Medulla oblongata (tissue), 1 donor: Measurements from ENCODE around the gene C5AR2.
"Not testable (repeated sequence)": the region's sequence is repeated elsewhere in the genome, so short reads cannot be mapped to it uniquely, and the experiment has no call there.

Source experiments
- DNase-seq: peaks from one replicate; pipeline ENCODE4 v3.0.0-alpha.2; 2015; ENCODE audit errors: extremely low spot score

C5AR2 gene

DNA sequence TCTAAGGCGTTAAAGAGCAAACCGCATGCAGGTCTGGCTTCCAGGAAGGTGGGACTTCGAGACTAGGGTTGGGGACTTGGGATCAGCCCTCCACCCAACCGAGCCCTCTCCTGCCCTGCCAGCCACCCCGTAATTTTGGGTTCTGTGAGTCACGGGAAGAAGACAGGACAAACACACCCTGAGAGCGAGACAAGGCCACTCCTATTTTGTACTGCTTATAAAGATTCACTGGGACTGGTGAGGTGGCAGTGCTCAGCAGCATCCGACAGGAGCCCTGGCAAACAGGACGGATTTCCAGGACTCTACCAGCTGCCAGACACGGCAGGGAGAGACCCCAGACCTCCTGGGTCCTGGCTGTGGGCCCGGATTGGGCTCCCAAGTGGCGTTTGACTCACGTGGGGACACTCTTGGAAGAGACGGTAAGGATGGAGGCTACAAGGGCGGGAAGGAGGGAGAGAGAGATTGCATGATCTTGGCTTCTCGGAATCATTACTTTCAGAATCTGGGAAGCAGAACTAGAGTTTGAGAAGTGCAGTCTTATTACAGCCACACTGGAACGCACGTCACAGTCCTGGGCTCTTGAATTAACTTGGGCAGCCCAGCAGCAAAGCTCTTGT is at the start of gene C5AR2:
C5AR2 (plus strand) TSS at position 245 of the 617 bp plus-strand sequence. CDS start 8,625 bp downstream, outside the sequence.
- peak; percentile 59 for DNase-seq

DNA sequence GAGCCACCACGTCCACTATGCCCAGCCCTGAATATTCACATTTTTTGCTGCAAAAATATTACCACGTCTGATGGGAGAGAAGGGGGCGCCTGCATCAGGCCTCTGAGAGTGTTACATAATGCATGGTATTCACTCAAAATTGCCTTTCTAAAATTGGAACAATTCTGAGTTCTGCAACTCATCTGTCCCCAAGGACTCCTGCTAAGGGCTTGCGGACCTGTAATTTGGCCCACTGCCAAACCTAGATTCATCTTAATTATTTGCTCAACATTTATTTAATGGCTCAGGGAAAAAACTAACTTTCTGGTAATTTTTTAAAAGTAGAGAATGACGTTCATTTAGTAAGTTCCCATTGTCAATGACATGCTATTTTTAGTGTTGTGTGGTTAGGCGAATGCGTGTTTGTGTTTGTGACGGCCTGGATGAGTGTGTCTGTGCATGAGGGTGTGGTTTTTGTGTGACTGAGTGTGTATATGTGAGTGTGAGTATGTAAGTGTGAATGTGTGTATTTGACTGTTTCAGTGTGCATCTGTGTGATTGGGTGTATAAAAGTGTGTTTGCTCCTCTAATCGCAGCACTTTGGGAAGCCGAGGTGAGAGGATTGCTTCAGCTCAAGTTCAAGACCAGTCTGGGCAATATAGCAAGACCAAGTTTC is 48.4 kb upstream of the C5AR2 start:
- no peak for DNase-seq

DNA sequence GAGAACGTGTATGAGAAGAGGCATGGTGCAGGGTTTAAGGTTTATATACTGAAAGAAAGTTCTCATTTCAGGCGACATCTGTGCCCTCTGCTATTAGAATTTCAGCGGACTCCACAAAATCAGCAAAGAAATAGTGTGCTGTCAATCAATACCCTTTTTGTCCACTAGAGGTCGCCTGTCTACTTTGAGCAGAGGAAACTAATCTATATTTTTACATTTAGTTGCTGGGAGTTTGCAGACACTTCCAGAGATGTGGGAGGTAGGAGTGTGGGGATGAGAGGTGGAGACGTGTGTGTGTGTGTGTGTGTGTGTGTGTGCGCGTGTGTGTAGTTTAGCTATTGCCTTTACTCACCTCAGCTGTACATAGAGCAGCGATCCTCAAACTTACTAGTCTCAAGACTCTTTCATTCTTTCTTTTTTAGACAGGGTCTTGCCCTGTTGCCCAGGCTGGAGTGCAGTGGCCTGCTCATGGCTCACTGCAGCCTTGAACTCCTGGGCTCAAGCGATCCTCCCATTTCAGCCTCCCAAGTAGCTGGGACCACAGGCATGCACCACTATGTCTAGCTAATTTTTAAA is 47.6 kb upstream of the C5AR2 start:
- peak; percentile 68 for DNase-seq

DNA sequence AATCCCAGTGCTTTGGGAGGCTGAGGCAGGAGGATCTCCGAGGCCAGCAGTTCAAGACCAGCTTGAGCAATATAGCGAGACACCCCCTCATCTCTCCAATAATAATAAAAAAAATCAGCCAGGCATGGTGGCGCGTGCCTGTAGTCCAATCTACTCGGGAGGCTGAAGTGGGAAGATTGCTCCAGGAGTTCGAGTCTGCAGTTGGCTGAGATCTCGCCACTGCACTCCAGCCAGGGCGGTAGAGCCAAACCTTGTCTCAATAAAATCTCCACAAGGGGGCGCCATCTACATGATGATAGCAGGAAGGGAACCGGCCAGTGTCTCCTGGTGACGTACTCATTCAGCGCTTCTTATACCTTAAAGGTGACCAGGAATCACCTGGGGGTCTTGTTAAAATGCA is 35.9 kb upstream of the C5AR2 start:
- DNase-seq, result peak; percentile 91

DNA sequence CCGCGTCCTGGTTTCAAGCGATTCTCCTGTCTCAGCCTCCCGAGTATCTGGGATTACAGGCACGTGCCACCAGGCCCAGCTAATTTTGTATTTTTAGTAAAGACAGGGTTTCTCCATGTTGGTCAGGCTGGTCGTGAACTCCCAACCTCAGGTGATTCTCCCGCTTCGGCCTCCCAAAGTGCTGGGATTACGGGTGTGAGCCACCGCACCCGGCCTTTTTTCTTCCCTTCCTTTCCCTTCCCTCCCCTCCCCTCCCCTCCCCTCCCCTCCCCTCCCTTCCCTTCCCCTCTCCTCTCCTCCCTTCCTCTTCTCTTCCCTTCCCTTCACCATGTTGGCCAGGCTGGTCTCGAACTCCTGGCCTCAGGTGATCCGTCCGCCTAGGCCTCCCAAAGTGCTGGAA is 31.1 kb upstream of the C5AR2 start:
- DNase-seq, result not testable (repeated sequence)

DNA sequence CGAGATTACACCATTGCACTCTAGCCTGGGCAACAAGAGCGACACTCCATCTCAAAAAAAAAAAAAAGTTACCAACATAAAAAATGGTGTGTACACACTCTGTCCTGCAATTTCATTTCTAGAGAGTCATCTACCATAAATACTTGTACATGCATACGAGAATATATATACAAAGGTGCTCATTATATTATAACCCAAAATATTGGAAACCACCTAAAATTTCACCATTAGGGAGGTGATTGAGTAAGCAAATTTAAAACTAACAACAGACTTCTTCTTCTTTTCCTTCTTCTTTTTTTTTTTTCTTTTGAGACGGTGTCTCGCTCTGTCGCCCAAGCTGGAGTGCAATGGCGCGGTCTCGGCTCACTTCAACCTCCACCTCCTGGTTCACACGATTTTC is 29.7 kb upstream of the C5AR2 start:
- no peak for DNase-seq

DNA sequence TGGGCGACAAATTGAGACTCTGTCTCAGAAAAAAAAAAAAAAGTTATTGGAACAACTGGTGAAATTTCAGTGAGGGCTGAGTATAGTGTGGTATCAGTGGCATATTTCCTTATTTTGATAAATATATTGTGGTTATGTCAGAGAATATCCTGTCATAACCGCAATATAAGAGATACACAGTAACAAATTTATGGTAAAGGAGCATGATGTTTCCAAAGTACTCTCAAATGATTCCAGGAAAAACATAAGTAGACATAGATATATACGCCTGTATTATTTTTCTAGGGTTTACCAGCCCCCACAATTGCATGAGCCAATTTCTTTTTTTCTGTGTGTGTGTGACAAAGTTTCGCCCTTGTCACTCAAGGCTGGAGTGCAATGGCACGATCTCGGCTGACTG is 28.0 kb upstream of the C5AR2 start:
- no peak for DNase-seq

DNA sequence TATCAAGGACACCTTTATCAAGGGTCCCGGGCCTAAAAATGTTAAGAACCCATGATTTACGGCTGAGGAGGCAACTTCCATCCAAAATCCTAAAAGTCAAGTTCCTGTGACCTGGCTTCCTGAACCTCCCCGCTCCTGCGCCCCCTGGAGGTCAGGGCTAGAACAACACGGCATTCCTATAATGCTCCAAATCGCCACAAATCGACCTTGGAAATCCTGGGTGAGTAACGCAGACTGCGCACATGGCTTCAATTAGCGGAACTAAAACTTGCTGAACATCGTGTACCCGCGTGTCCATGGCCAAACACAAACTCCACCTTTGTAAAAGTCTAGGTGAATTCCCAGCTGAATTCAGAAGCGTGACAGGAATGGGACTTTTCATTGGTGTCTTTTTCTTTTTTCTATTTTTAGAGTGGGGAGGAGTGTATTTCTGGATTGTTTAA is 26.6 kb upstream of the C5AR2 start:
- DNase-seq, result peak; percentile 50

DNA sequence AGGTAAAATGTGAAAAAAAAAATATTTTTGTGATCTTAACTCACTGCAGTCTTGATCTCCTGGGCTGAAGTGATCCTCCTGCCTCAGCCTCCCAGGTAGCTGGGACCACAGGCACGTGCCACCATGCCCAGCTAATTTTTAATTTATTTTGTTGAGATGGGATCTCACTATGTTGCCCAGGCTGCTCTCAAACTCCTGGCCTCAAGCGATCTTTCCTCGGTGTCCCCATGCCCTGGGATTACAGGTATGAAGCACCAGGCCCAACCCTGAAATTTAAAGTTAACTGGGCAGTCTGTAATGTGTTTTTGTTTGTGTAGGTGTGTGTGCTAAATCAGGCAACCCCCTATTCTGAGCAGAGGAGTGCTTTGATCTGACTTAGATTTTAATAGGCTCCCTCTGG is 25.7 kb upstream of the C5AR2 start:
- DNase-seq, result no peak

DNA sequence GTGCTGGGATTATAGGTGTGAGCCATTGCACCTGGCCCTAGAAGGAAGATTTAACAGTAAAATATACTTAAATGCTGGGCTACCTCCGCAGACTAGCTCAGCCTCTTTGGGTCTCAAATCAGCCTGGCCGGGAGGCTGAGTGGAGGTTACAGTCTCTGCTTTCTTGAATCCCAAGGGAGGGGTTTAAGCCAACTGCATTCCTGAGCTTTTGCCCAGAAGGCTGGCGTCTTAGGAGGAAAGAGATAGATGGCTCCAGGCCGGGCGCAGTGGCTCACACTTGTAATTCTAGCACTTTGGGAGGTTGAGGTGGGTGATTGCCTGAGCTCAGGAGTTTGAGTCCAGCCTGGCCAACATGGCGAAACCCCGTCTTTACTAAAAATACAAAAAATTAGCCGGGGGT is 22.9 kb upstream of the C5AR2 start:
- no peak for DNase-seq

DNA sequence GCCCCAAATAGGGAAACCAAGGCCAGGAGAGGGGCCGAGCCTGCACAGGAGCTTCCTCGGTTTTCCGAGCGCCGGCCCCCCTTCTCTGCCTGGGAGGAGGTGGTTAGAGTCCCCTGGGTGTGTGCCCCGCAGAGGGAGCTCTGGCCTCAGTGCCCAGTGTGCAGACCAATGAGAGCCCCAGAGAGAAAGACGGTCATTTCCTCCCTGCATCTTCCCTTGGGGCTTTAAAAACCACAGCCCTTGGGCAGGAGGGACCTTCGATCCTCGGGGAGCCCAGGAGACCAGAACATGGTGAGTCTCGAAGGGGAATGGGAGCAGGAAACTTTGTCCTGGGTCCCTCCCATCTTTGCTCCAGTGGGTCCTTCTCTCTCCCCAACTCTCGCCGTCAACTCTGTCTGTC is 22.4 kb upstream of the C5AR2 start, which contains the start of gene C5AR1:
C5AR1 (plus strand) TSS at position 254 of the 400 bp plus-strand sequence; CDS start at position 289, 35 bp downstream.
- peak; percentile 64 for DNase-seq

DNA sequence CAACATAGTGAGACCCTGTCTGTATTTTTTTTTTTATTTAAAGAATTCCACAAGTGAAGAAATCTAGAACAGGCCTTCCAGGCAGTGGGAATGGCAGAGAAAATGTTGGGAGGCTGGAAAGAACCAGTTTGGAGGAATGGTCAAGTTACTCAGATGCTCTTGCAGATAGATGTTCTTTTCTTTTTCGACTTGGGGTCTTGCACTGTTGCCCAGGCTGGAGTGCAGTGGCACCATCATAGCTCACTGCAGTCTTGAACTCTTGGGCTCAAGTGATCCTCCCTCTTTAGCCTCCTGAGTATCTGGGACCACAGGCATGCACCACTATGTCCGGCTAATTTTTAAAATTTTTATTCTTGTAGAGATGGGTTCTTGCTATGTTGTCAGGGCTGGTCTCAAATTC is 21.7 kb upstream of the C5AR2 start:
- DNase-seq, result no peak

DNA sequence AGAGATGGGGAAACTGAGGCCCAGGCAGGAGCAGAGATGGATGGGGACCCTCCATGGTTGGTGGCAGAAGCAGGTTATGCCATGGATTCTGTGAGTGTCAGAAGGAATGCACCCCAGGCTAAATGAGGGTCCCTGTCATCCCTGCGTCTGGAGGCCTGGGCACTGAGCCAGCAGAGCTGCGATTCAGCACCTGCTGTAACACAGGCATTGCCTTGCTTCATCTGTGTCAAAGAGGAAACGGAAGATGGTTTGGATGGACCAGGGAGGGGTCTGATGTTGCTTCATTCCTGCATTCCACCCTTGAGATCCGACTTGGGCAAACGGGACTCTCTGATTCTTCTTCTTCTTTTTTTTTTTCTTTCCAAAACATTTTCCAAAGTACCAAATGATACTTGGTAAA is 21.2 kb upstream of the C5AR2 start:
- DNase-seq, result peak; percentile 24

DNA sequence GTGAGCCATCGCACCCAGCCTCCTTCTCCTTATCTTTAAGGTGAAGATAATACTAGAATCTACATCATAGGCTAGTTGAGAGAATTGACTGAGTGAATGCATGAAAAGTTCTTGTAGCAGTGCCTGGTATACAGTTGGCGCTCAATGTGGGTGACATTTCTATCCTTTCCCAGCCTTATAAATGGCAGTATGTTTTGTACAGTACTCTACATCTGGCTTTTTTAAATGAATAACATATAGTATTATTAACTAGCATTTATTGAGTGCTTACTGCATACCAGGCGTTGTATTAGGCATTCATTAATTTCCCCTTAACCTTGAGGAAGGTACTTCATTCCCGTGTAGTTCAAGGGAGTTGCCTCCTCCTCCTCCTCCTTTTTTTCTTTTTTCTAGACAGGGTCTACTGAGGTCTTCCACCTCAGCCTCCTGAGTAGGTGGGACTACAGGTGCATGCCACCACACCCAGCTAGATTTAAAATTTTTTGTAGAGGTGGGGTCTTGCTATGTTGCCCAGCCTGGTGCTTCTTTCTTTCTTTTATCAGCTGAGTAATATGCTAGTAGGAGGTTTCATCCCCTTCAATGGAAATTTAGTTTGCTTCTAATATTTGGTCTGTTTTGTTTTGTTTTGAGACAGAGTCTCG is 19.5 kb upstream of the C5AR2 start:
- DNase-seq, result no peak

DNA sequence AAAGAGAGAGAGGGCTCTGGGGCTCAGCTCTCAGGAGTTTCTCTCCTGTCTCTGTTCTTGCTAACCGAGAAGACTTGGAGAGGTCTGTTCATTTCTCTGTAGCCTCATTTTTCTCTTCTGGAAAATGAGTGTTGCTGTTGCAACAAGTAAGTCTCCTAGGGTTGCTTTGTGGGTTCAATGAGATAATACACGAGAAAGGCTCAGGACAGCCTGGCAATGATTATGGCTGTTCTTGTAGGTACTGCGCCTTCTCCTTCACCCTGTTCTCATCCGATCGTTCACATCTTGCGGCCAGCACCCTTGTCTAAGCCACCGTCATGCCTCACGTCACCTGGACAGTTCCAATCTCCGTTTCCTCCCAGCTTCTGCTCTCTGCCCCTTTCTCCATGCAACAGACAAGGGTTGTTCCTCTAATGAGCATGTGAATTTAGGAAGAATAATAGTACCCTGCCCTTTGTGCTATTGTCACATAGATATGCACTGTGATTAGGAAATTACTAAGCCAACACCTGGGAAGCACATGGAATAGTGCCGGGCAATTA is 18.1 kb upstream of the C5AR2 start:
- DNase-seq, result no peak

DNA sequence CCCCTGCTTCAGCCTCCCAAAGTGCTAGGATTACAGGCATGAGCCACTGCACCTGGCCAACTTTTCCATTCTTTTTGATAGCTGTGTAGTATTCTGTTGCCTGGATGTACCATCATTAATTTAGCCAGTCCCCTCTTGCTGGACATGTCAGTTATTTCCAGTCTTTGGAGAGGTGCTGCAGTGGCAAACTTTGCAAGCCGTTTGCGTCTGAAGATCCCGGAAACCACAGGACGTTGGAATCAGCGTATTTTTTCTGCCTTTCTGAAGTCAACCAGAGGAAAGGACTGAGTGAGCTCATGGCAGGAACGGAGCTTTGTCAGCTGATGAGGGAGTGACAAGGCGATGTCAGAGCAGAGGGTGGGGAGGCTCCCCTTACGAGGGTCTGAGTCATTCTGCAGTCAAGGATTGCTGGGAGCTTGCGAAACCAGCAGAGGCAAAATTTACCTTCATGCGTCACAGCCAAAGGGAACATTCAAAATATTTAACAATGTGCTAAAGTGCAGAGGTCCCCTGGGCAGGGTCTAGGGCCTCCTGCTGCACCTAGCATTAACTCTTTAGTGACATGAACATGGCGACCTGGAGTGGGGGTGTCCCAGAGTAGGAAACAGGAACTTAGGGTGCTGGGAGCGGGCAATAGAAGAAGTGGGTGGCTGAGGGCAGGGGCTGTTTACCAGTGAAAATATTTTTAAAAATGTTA is 16.7 kb upstream of the C5AR2 start:
- peak; percentile 79 for DNase-seq

DNA sequence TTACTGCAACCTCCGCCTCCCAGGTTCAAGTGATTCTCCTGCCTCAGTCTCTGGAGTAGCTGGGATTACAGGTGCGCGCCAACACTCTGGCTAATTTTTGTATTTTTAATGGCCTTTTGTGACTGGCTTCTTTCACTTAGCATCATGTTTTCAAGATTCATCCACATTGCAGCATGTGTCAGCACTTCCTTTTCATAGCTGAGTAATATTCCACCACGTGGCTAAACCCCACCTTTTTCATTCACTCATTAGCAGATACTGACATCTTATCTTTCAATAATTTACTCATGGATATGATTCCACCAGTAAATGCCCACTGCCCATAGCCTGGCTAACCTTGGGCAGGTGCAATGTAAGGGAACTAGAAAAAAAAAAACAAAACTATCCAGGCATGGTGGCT is 15.5 kb upstream of the C5AR2 start:
- DNase-seq, result no peak

DNA sequence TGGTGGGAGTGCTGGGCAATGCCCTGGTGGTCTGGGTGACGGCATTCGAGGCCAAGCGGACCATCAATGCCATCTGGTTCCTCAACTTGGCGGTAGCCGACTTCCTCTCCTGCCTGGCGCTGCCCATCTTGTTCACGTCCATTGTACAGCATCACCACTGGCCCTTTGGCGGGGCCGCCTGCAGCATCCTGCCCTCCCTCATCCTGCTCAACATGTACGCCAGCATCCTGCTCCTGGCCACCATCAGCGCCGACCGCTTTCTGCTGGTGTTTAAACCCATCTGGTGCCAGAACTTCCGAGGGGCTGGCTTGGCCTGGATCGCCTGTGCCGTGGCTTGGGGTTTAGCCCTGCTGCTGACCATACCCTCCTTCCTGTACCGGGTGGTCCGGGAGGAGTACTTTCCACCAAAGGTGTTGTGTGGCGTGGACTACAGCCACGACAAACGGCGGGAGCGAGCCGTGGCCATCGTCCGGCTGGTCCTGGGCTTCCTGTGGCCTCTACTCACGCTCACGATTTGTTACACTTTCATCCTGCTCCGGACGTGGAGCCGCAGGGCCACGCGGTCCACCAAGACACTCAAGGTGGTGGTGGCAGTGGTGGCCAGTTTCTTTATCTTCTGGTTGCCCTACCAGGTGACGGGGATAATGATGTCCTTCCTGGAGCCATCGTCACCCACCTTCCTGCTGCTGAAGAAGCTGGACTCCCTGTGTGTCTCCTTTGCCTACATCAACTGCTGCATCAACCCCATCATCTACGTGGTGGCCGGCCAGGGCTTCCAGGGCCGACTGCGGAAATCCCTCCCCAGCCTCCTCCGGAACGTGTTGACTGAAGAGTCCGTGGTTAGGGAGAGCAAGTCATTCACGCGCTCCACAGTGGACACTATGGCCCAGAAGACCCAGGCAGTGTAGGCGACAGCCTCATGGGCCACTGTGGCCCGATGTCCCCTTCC is 11.8 kb upstream of the C5AR2 start:
- no peak for DNase-seq

DNA sequence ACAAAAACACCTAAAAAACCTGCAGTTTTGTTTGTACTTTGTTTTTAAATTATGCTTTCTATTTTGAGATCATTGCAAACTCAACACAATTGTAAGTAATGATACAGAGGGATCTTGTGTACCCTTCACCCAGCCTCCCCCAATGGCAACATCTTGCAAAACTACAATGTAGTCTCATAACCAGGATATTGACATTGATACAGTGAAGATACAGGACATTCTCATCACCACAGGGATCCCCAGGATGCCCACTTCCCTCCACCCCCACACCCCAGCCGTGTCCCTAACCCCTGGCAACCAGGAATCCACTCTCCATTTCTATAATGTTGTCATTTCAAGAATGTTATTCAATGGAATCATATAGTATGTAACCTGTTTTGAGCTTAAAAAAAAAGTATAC is 10.3 kb upstream of the C5AR2 start:
- DNase-seq, result no peak

DNA sequence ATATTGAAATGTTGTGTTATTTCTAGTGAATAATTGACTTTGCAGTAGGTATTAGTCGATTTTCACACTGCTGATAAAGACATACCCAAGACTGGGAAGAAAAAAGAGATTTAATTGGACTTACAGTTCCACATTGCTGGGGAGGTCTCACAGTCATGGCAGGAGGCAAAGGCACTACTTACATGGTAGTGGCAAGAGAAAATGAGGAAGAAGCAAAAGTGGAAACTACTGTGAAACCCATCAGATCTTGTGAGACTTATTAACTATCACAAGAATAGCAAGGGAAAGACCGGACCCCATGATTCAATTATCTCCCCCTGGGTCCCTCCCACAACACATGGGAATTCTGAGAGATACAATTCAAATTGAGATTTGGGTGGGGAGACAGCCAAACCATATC is 9.9 kb upstream of the C5AR2 start:
- peak; percentile 63 for DNase-seq

DNA sequence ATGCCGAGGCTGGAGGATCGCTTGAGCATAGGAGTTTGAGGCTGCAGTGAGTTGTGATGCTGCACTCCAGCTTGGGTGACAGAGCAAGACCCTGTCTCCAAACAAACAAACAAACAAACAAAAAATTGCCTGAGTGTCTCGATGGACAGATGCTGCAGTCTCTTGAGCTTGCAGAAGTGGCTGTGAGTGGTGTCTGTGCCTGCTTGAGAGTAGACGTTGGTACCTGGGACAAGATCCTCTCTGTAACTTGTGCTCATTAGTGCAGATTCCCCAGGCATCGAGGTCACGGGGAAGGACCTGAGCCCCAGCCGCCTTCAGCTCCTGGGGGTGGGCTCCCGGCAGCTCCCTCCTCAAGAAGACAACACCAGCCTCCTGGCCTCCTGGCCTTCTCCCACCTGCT is 8.6 kb upstream of the C5AR2 start:
- no peak for DNase-seq
